ENCODE data around the gene B3GNT5.
A peak's percentile ranks its signal among the peaks of the same experiment; 100 is the strongest.

- TF ChIP-seq CTCF (IDR thresholded peaks at IDR 0.05; ENCODE audit: extremely low read depth in 1 of 2, insufficient read depth in 1 of 2, low read depth in 1 of 2, low read length in 2 of 2) (peak in 1 of 2 donors; percentile 1), MYC (IDR thresholded peaks at IDR 0.05; ENCODE audit: low read depth, low read length) (no peak), EZH2 (IDR thresholded peaks at IDR 0.05; ENCODE audit: borderline replicate concordance, low read depth, low read length, severe bottlenecking) (no peak)
Measured at GRCh38 chr3:183253528-183254486, 754 bp downstream of the B3GNT5 start.
